HG02970 (cell line): ENCODE data around the gene APAF1.
"Not testable (repeated sequence)": the region's sequence is repeated elsewhere in the genome, so short reads cannot be mapped to it uniquely, and the experiment has no call there.

Experiments
- ATAC-seq: cut with Tn5 transposase; IDR thresholded peaks from one replicate; pipeline ENCODE4 v1.9.1; 2021; ENCODE audit warnings: mild to moderate bottlenecking, moderate library complexity, moderate number of reproducible peaks; ENCODE audit not compliant: unreplicated experiment, low FRiP score

APAF1 gene

DNA sequence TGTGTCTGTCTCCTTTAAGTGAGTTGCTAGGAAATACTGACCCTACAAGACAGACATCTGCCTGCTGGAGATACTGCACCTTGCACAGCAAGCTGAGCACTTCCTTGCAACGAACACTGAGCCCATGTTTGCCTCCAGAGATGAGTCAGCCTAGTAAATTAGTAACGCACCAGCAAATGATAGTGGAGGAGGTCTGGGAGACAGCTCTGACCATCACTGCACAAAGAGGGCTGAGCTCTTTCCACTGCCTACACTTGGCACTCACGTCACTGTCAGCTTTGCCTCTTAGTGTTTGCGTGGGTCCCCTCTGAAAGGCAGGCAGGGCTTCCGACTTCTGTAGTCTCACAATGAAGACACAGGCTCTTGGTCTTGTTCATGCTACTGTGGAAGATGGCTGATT lies 109.0 kb downstream of the APAF1 start:
- ATAC-seq, result peak; percentile 100

DNA sequence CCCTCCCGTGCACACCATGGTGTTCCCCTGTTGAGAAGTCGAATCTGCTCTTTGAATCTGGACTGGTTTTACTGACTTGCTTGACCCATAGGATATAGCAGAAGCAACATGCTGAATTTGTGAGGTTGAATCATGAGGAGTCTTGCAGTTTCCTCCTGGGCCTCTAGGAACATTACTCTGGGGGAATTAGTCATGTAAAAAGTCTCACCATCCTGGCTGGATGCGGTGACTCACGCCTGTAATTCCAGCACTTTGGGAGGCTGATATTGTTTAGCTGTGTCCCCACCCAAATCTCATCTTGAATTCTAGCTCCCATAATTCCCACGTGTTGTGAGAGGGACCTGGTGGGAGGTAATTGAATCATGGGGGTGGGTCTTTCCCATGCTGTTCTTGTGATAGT lies 110.8 kb downstream of the APAF1 start:
- not testable (repeated sequence) for ATAC-seq

GRCh38 chr12:98757455-98757854 lies 112.4 kb downstream of the APAF1 start:
- no peak for ATAC-seq

GRCh38 chr12:98758331-98758730 lies 113.2 kb downstream of the APAF1 start:
- ATAC-seq, result no peak

DNA sequence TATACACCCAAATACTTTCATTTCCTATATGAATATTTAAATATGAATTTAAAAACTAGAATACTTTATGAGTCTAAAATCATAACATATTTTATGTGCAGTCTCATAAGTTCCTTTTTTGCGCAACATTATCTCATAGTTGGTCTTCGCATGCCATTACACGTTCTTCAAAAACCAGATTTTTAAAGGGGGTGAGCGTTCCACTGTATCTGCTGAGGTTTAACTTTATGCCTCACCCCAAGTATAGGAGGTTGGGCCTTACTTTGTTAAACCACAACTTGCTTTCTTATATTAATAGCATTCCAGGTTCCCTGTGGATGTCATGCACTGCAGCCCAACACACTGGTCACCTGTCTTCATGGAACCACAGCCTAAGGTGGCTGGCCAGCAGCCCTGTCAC lies 118.6 kb downstream of the APAF1 start:
- ATAC-seq, result no peak

GRCh38 chr12:98767248-98767647 lies 122.2 kb downstream of the APAF1 start:
- no peak for ATAC-seq

DNA sequence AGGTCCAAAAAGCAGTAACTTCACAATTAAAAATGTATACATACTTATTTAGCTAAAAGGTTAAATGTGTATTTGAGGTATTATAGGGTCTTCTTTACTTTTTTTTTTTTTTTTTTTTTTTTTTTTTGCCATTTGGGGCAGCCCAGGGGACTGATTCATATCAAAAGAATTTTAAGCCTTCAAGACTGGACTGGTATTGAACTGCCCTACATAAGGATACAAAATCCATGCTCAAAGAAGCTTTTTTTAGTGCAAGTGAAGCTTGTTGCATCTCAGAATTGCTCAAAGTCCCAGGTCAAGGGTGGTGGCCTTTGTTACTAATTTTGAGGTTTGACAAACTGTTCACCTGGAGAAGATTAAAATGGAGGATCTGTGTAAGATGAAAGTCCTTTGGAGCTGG lies 124.0 kb downstream of the APAF1 start:
- ATAC-seq, result no peak

DNA sequence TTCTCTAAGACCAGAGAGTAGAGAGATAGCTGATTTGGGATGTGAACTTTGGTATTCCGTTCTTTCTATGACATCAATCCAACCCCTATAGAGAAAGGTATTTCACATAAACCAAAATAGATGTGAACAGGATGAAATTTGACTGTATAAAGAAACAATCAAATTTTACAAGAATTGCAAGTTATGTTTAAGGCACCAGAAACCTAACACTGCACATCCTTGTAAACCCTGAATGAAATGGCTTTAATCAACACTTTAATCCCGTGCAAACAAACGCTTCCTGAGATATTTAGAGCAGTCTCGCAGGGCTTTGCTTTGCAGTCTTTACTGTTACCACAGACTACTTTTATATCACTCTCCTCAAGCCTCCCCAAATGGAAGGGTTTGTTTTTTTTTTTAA lies 125.1 kb downstream of the APAF1 start:
- ATAC-seq, result no peak

- ATAC-seq, result no peak
Observed at GRCh38 chr12:98771811-98772752, 127.0 kb downstream of the APAF1 start.

DNA sequence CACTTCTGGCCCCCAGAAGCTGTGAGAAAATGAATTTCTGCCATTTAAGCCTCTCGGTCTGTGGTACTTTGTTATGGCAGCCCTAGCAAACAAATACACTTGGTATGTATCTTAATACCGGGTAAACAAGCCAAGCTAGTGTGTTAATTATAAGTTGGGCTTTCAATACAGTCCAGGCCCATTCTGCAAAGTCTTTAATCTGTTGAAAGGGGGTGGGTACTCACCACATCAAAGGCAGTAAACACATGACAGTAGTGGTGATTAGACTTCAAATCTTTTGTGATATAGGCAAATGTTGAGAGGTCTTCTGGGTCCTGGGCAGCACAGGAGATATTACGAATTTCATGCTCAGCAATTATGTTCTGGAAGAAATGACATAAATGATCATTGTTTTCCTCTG lies 127.7 kb downstream of the APAF1 start:
- ATAC-seq, result no peak

DNA sequence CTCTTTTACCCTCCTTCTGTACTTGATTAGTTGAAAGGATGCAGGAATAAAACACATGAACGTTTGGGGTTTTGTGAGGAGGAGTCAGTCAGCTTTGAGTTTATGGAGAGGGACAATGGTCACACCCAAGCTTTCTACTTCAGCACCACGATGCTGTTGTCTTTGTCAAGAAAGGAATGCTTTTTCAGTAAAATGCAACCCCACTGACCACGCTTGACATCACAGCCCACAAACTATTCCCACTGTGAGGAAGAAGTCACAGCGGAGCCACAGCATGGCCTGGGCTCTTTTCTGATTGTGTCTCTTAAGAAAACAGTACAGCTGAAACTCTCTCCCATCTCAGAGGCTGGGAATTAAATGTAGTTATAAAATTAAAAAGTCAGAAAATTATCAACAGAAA lies 135.2 kb downstream of the APAF1 start:
- no peak for ATAC-seq

DNA sequence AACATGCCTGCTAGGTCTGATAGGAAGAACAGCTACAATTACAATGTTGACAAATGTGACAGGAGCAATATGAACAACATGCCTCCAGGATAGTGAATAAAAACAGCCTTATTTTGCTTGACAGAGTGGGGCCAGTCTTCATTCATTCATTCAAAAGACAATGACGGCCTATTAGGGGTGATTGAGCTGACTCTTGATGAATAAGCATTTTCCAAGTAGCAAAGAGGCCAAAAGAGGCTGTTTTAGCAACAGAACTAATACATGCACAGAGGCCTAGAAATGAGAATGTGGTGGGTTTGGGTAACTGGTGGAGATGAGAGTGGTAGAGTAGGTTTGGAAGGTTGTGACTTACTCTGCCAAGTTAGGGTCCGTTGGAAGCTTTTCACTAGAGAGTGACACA lies 138.3 kb downstream of the APAF1 start:
- no peak for ATAC-seq
